22Rv1 (cell line): Measurements from ENCODE around the gene CALU.

Experiments used
- ZFX ChIP-seq: fragments of 450-650 bp; IDR thresholded peaks from 2 replicates; pipeline ENCODE4 v1.6.1; 2017; ENCODE audit warnings: antibody characterized with exemption, borderline replicate concordance
- TF ChIP-seq, protein P1 (sequence below): fragments of 450-650 bp; IDR thresholded peaks from 2 replicates; pipeline ENCODE4 v1.5.1; 2017; ENCODE audit warnings: mild to moderate bottlenecking

DNA sequence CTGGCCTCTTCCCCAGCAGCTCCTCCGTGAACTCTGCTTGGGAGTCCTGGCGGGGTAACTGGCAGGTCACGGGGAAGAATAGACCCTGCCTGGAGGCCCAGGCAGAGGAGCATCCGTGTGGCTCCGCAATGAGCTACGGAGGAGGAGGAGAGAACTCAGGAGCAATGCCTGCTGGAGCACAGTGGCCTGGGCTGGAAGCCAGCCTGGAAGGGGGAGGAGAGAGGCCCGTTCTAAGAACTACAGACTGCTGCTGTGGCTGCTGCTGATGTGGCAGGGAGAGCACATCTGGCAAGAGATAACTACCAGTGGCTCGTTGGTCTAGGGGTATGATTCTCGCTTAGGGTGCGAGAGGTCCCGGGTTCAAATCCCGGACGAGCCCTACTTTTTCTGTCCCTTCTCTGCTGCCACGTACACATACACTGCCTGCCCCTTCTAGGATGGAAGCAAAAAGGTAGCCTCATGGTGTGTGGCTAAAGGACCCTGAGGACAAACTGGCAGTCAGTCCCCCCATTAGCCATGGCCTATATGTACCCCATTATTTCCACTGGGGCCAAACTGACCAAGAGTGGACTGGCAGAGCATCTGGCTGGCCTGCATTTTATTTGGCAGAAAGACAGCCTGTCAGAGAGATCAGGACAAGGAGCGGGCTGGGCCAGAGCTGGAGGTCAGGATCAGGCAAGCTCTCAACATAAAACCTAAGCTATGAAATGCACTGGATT, 44.1 kb downstream of the CALU start:
- TF ChIP-seq, protein P1, sequence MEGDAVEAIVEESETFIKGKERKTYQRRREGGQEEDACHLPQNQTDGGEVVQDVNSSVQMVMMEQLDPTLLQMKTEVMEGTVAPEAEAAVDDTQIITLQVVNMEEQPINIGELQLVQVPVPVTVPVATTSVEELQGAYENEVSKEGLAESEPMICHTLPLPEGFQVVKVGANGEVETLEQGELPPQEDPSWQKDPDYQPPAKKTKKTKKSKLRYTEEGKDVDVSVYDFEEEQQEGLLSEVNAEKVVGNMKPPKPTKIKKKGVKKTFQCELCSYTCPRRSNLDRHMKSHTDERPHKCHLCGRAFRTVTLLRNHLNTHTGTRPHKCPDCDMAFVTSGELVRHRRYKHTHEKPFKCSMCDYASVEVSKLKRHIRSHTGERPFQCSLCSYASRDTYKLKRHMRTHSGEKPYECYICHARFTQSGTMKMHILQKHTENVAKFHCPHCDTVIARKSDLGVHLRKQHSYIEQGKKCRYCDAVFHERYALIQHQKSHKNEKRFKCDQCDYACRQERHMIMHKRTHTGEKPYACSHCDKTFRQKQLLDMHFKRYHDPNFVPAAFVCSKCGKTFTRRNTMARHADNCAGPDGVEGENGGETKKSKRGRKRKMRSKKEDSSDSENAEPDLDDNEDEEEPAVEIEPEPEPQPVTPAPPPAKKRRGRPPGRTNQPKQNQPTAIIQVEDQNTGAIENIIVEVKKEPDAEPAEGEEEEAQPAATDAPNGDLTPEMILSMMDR: no peak
- TF ChIP-seq ZFX: no peak
